Measurements from ENCODE around the gene RNU6-1. TPM values are rescaled to one million over a fixed set of nuclear protein-coding genes. Genes with fewer than 3 reads are reported as not detected.

RNU6-1 gene
- total and polyA plus RNA-seq, 8 donors: not detected

DNA sequence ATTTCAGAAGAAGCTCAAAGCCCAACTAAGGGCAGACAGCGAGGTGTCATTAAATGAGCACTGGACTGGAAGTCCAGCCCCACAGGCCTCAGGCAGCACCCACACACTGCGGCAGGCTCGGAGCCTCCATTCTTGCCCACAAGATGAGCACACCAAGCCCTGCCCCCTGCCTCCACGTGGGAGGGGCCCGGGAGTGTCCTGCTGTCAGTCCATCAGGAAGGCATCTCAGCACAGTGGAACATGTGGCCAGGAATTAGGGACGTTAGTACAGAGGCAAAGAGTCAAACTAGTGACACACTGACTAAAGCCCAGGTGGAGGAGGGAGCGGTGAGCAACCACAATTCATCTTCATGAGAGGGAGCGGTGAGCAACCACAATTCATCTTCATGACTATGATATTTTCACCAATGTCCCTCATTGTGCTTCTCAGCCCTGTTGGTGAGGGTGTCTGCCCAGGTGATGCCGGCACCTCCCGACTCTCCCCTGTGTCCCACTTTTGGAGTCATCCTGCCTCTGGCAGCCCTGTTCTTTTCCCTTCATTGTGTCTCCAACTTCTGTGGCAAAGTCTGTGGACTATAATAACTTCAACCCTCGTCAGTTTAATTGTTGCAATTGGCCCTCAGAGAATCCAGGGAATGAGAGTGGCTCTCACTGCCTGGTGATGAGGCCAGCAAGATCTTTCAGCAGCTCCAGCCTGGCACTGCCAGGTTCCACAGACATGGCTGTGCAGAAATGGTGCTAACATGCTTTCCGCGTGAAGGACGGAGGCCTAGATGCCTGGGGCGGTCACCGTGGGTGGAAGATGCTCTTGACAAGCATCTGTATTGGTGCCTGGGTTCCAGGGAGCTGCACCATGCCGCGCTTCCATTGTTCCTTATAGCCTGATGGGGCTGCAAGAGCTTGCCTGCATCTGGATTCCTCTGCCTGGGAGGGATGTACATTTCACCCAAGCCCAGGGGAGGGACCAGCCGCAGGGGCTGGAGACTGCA lies 37.6 kb downstream of the RNU6-1 start:
- DNase-seq (no peak), ATAC-seq (no peak), FAIRE-seq (no peak)
- H3K4me1 ChIP-seq: no peaks in the 10 kb centered on the region
- TF ChIP-seq, protein P1, sequence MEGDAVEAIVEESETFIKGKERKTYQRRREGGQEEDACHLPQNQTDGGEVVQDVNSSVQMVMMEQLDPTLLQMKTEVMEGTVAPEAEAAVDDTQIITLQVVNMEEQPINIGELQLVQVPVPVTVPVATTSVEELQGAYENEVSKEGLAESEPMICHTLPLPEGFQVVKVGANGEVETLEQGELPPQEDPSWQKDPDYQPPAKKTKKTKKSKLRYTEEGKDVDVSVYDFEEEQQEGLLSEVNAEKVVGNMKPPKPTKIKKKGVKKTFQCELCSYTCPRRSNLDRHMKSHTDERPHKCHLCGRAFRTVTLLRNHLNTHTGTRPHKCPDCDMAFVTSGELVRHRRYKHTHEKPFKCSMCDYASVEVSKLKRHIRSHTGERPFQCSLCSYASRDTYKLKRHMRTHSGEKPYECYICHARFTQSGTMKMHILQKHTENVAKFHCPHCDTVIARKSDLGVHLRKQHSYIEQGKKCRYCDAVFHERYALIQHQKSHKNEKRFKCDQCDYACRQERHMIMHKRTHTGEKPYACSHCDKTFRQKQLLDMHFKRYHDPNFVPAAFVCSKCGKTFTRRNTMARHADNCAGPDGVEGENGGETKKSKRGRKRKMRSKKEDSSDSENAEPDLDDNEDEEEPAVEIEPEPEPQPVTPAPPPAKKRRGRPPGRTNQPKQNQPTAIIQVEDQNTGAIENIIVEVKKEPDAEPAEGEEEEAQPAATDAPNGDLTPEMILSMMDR (IDR thresholded peaks at IDR 0.05): no peak
- 87 to 89% methylated on average over 19 of the region's 19 CpGs for WGBS, 2 donors
- H3K4me3 ChIP-seq: no peak overlapping the region
- intact Hi-C loops (cut with DNase I): no loop called here
- no peaks in the 10 kb centered on the region for H3K27me3 ChIP-seq
- no peaks in the 10 kb centered on the region for H3K36me3 ChIP-seq
- H3K27ac ChIP-seq: no peak overlapping the region
- no peaks in the 10 kb centered on the region for H3K9me3 ChIP-seq

DNA sequence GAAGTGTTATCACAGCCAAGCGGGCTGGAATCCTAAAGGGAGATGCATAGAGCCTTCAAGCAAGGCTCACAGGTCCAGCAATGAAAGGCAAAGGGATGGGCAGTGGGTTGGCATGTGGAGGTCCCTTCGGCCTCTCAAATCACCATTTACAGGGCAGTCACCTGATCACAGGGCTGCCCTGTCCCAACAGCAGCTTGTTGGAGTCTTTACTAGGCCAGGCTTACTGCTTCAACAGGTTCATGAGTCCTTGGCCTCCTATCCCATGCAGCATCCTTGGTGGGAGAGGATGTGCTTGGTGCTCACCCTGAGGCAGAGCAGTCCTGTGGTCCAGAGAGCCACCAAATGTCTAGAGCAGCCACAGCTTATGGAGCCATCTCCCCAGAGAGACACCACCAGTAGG lies 38.7 kb downstream of the RNU6-1 start:
- no peak for ATAC-seq
- FAIRE-seq: no peak
- 88 to 98% methylated on average over 2 of the region's 2 CpGs for WGBS, 2 donors

DNA sequence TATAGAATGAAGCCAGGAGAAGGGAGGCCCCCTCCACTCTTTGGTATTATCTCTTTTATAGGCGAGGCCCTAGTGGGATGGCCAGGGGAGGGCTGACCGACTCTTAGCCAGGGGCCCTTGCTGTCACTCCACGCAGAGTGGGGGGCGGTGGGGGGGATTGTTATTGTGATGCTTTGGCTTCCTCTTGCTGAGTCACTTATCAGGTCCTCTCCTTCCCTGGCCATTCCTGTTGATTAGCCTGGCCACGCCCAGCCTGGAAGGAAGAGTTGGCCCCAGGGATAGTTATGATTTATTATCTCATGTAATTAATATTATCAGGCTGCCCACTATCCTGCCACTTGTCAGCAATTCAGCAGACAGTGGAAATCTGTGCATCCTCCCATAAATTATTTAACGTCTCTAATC lies 40.0 kb downstream of the RNU6-1 start:
- intact Hi-C loops (cut with DNase I): no loop called here
- H3K4me3 ChIP-seq: no peak overlapping the region
- no peaks in the 10 kb centered on the region for H3K9me3 ChIP-seq
- ATAC-seq (no peak), DNase-seq (no peak), FAIRE-seq (no peak)
- no peaks in the 10 kb centered on the region for H3K36me3 ChIP-seq
- H3K27ac ChIP-seq: no peak overlapping the region
- no peaks in the 10 kb centered on the region for H3K27me3 ChIP-seq
- WGBS, 2 donors: 70 to 84% methylated on average over 6 of the region's 6 CpGs
- TF ChIP-seq, protein P1 (IDR thresholded peaks at IDR 0.05): no peak
- no peaks in the 10 kb centered on the region for H3K4me1 ChIP-seq

More for the DNA sequence above, 38.7 kb downstream of the RNU6-1 start:
- Histone ChIP-seq H3K4me3 (no peak overlapping the region), H3K4me1 (no peaks in the 10 kb centered on the region), H3K27me3 (no peaks in the 10 kb centered on the region), H3K36me3 (no peaks in the 10 kb centered on the region), H3K9me3 (no peaks in the 10 kb centered on the region), H3K27ac (no peak overlapping the region)
- intact Hi-C loops (cut with DNase I): no loop called here
- TF ChIP-seq, protein P1 (IDR thresholded peaks at IDR 0.05): no peak
- DNase-seq: no peak

DNA sequence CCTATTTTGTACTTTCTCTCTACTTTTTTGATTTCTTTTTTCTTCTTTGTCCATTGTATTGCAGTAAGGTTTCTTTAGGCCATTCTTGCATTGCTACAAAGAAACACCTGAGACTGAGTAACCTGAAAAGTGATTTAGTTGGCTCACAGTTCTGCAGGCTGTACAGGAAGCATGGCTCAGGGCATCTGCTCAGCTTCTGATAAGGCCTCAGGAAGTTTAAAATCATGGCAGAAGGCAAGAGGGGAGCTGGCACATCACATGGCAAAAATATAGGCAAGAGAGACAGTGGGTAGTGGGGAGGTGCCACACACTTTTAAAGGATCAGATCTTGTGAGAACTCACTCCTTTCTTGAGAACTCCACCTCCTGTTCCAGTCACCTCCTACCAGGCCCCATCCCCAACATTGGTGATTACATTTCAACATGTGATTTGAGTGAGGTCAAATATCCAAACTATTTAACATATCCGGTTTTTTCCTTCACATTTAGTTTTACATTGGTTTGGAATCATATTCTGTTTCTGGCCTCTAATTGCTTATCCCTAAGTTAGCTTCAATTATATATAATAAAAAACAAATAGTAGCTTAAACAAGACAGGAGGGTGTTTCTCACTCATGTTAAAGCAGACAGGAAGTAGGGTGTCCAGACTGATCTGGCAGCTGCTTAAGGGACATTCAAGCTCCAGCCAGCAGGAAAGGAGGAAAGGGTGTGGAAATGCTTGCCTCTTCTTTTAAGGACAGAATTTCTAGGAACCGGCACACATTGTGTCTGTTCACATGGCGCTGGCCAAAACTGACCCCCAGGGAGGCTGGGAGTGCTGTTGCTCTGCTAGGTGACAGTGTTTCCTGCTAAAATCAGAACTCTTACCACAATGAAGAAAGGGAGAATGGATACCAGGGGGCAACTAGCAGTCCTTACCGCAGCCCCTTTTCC lies 43.4 kb downstream of the RNU6-1 start:
- Histone ChIP-seq H3K9me3 (no peaks in the 10 kb centered on the region), H3K4me1 (no peaks in the 10 kb centered on the region), H3K27ac (no peak overlapping the region), H3K27me3 (no peaks in the 10 kb centered on the region), H3K4me3 (no peak overlapping the region), H3K36me3 (no peaks in the 10 kb centered on the region)
- DNase-seq (no peak), FAIRE-seq (no peak), ATAC-seq (no peak)
- 85 to 92% methylated on average over 4 of the region's 4 CpGs for WGBS, 2 donors
- intact Hi-C loops (cut with DNase I): no loop called here
- TF ChIP-seq, protein P1 (IDR thresholded peaks at IDR 0.05): no peak
